ENCODE results near the gene MAST2.
A peak's percentile ranks its signal among the peaks of the same experiment; 100 is the strongest.

Gene MAST2

DNA sequence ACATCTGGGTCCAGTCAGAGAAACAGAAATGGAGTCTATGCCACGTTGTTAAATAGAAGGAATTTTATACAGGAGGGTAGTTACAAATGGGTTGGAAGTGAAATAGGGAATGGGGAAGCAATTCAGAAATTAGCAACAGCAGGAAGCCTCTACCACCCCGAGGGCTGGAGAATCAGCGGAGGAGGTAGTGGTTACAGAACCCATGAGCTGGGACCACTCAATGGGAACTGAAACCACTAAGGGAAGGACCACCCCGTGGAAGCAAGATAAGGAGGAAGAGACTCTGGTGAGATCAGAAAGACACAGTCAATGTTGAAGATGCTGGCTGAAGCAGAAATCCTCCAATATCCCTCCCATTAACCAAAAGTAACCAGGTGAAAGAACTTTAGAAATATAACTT is 15.5 kb upstream of the MAST2 start:
- no peak overlapping the region for H3K4me3 ChIP-seq (ENCODE audit: low read depth, low read length, poor library complexity, severe bottlenecking)
- H3K36me3 ChIP-seq (ENCODE audit: insufficient read depth, low read length): no peaks in the 10 kb centered on the region
- H3F3A ChIP-seq (ENCODE audit: insufficient read depth, low read length): no peaks in the 10 kb centered on the region
- H3K79me2 ChIP-seq (ENCODE audit: insufficient read depth, low read length): no peaks in the 10 kb centered on the region
- TF ChIP-seq EZH2 (IDR thresholded peaks at IDR 0.05; ENCODE audit: borderline replicate concordance, low read length): no peak
- TF ChIP-seq, protein P1, sequence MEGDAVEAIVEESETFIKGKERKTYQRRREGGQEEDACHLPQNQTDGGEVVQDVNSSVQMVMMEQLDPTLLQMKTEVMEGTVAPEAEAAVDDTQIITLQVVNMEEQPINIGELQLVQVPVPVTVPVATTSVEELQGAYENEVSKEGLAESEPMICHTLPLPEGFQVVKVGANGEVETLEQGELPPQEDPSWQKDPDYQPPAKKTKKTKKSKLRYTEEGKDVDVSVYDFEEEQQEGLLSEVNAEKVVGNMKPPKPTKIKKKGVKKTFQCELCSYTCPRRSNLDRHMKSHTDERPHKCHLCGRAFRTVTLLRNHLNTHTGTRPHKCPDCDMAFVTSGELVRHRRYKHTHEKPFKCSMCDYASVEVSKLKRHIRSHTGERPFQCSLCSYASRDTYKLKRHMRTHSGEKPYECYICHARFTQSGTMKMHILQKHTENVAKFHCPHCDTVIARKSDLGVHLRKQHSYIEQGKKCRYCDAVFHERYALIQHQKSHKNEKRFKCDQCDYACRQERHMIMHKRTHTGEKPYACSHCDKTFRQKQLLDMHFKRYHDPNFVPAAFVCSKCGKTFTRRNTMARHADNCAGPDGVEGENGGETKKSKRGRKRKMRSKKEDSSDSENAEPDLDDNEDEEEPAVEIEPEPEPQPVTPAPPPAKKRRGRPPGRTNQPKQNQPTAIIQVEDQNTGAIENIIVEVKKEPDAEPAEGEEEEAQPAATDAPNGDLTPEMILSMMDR (IDR thresholded peaks at IDR 0.05; ENCODE audit: low read length): no peak
- H3K27me3 ChIP-seq (ENCODE audit: insufficient read depth, low read length): no peaks in the 10 kb centered on the region; the same call in 1 of the 2 replicates
- H3K4me1 ChIP-seq (ENCODE audit: insufficient read depth, low read length, severe bottlenecking): peaks cover 13% of the 10 kb centered on the region
- no peaks in the 10 kb centered on the region for H3K9me3 ChIP-seq (ENCODE audit: low read length)
- H3K9ac ChIP-seq (ENCODE audit: low read length): no peak overlapping the region
- H2AFZ ChIP-seq (ENCODE audit: low read length): no peak overlapping the region
- H3K4me2 ChIP-seq (ENCODE audit: low read length): no peak overlapping the region
- H3K9me2 ChIP-seq (ENCODE audit: low read depth, low read length): no peaks in the 10 kb centered on the region
- no peaks in the 10 kb centered on the region for H4K20me1 ChIP-seq (ENCODE audit: insufficient read depth, low read length)
- H3K27ac ChIP-seq (ENCODE audit: low read depth, low read length, poor library complexity, severe bottlenecking): no peak overlapping the region

DNA sequence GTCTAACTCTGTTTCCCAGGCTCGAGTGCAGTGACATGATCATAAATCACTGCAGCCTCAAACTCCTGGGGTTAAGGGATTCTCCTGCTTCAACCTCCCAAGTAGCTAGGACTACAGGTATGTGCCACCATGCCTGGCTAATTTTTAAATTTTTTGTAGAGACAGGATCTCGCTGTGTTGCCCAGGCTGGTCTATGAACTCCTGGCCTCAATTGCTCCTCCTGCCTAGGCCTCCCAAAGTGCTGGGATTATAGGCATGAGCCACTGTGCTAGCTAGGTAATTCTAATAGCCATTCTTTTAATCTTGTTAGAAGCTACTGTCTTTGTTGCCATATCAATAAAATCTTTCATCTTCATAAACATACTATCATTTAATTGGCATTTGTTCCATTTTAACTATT is 13.8 kb upstream of the MAST2 start:
- H4K20me1 ChIP-seq (ENCODE audit: insufficient read depth, low read length): no peaks in the 10 kb centered on the region
- H3K9me2 ChIP-seq (ENCODE audit: low read depth, low read length): no peaks in the 10 kb centered on the region
- H3K4me2 ChIP-seq (ENCODE audit: low read length): no peak overlapping the region
- no peak for TF ChIP-seq EZH2 (IDR thresholded peaks at IDR 0.05; ENCODE audit: borderline replicate concordance, low read length)
- peaks cover 30% of the 10 kb centered on the region for H3K4me1 ChIP-seq (ENCODE audit: insufficient read depth, low read length, severe bottlenecking)
- no peaks in the 10 kb centered on the region for H3F3A ChIP-seq (ENCODE audit: insufficient read depth, low read length)
- no peak overlapping the region for H3K27ac ChIP-seq (ENCODE audit: low read depth, low read length, poor library complexity, severe bottlenecking)
- no peak overlapping the region for H2AFZ ChIP-seq (ENCODE audit: low read length)
- H3K9ac ChIP-seq (ENCODE audit: low read length): no peak overlapping the region
- no peak overlapping the region for H3K4me3 ChIP-seq (ENCODE audit: low read depth, low read length, poor library complexity, severe bottlenecking)
- no peaks in the 10 kb centered on the region for H3K36me3 ChIP-seq (ENCODE audit: insufficient read depth, low read length)
- H3K79me2 ChIP-seq (ENCODE audit: insufficient read depth, low read length): no peaks in the 10 kb centered on the region
- no peaks in the 10 kb centered on the region for H3K9me3 ChIP-seq (ENCODE audit: low read length)
- no peaks in the 10 kb centered on the region; the same call in 1 of the 2 replicates for H3K27me3 ChIP-seq (ENCODE audit: insufficient read depth, low read length)

DNA sequence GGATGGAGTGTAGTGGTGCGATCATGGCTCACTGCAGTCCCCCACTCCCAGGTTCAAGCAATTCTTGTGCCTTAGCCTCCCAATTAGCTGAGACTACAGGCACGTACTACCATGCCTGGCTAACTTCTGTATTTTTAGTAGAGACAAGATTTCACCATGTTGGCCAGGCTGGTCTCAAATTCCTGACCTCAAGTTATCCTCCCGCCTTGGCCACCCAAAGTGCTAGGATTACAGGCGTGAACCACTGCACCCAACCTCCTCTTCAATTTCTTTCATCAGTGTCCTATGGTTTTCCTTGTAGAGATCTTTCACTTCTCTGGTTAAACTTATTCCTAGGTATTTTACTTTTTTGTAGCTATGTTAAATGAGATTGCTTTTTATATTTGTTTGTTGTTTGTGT is 10.7 kb upstream of the MAST2 start:
- H3K4me1 ChIP-seq (ENCODE audit: insufficient read depth, low read length, severe bottlenecking): peaks cover 26% of the 10 kb centered on the region
- H4K20me1 ChIP-seq (ENCODE audit: insufficient read depth, low read length): no peaks in the 10 kb centered on the region
- H3K9ac ChIP-seq (ENCODE audit: low read length): no peak overlapping the region
- H3K36me3 ChIP-seq (ENCODE audit: insufficient read depth, low read length): no peaks in the 10 kb centered on the region
- H3K9me3 ChIP-seq (ENCODE audit: low read length): no peaks in the 10 kb centered on the region
- no peaks in the 10 kb centered on the region for H3K27me3 ChIP-seq (ENCODE audit: insufficient read depth, low read length)
- no peaks in the 10 kb centered on the region for H3K79me2 ChIP-seq (ENCODE audit: insufficient read depth, low read length)
- H3K27ac ChIP-seq (ENCODE audit: low read depth, low read length, poor library complexity, severe bottlenecking): no peak overlapping the region
- no peak overlapping the region for H2AFZ ChIP-seq (ENCODE audit: low read length)
- no peaks in the 10 kb centered on the region for H3F3A ChIP-seq (ENCODE audit: insufficient read depth, low read length)
- H3K4me2 ChIP-seq (ENCODE audit: low read length): no peak overlapping the region
- H3K9me2 ChIP-seq (ENCODE audit: low read depth, low read length): no peaks in the 10 kb centered on the region
- H3K4me3 ChIP-seq (ENCODE audit: low read depth, low read length, poor library complexity, severe bottlenecking): no peak overlapping the region
- no peak for TF ChIP-seq EZH2 (IDR thresholded peaks at IDR 0.05; ENCODE audit: borderline replicate concordance, low read length)
- TF ChIP-seq, protein P1 (IDR thresholded peaks at IDR 0.05; ENCODE audit: low read length): no peak

DNA sequence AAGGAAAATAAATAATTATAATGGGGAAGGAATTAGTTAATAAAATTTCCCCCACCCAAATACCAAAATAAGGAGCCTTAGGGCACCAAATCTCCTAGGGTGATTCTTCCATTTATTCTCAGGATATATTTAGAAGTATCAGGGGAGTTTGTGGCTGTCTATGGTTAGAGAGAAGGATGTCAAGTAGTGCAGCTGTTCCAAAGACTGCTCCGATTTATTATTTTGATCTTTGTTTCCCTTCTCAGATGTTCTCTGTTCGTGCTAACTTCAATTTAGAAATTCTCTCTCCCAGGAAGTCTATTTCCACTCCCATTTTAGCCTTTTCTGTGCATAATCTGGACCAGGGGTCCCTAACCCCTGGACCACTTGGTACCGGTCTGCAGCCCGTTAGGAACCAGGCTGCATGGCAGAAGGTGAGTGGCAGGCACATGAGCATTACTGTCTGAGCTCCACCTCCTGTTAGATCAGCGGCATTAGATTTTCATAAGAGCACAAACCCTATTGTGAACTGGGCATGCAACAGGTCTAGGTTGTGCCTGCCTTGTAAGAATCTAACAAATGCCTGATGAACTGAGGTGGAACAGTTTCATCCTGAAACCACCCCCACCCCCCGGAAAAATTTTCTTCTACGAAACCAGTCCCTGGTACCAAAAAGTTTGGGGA is 9.3 kb upstream of the MAST2 start:
- peak overlapping the region; percentile 41 for H3K4me3 ChIP-seq (ENCODE audit: low read depth, low read length, poor library complexity, severe bottlenecking)

More for the DNA sequence above, 9.3 kb upstream of the MAST2 start:
- Histone ChIP-seq H3K9me2 (ENCODE audit: low read depth, low read length) (no peaks in the 10 kb centered on the region), H3K9ac (ENCODE audit: low read length) (peak overlapping the region; percentile 14; the same call in 1 of the 2 replicates), H3F3A (ENCODE audit: insufficient read depth, low read length) (no peaks in the 10 kb centered on the region), H3K4me1 (ENCODE audit: insufficient read depth, low read length, severe bottlenecking) (peaks cover 26% of the 10 kb centered on the region), H4K20me1 (ENCODE audit: insufficient read depth, low read length) (no peaks in the 10 kb centered on the region), H2AFZ (ENCODE audit: low read length) (peak overlapping the region; percentile 17), H3K27me3 (ENCODE audit: insufficient read depth, low read length) (no peaks in the 10 kb centered on the region), H3K9me3 (ENCODE audit: low read length) (no peaks in the 10 kb centered on the region), H3K27ac (ENCODE audit: low read depth, low read length, poor library complexity, severe bottlenecking) (no peak overlapping the region), H3K4me2 (ENCODE audit: low read length) (peak overlapping the region; percentile 59), H3K36me3 (ENCODE audit: insufficient read depth, low read length) (no peaks in the 10 kb centered on the region), H3K79me2 (ENCODE audit: insufficient read depth, low read length) (no peaks in the 10 kb centered on the region)
- TF ChIP-seq, protein P1 (IDR thresholded peaks at IDR 0.05; ENCODE audit: low read length): peak; percentile 35; the same call in 1 of the 2 replicates
- TF ChIP-seq EZH2 (IDR thresholded peaks at IDR 0.05; ENCODE audit: borderline replicate concordance, low read length): no peak

Measured in OCI-LY1 (cell line).